ENCODE measurements around the gene ZBTB20. TPM values are rescaled to one million over a fixed set of nuclear protein-coding genes. Genes with fewer than 3 reads are reported as not detected.

The ZBTB20 gene
- polyA plus RNA-seq, 1 donor from 2014 or later: 4.8 TPM

DNA sequence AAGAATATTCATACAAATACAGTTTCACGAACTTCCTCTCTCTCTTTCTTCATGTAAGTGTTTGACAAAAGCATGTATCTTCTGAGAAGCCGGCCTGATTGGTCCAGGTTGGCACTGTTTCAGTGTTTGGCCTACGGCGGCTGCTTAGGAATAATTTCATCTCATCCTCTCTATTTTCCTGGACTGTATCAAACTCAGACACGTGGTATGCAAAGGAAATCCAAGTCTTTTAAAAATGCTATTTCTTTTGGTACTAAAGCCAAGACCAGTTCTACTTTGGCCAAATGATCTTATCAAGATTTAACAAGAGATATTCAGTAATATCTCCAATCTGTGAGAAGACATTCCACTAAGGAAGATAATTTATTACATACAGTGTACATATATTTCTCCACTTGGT lies 700.5 kb downstream of the ZBTB20 start:
- no peak overlapping the region for H3K4me2 ChIP-seq (ENCODE audit: low read length)
- peaks cover 90% of the 10 kb centered on the region for H3K79me2 ChIP-seq (replicated peaks; ENCODE audit: insufficient read depth, low read length)
- H3K9me2 ChIP-seq (ENCODE audit: insufficient read depth, low read length): no peaks in the 10 kb centered on the region
- no peak overlapping the region for H3K4me3 ChIP-seq (ENCODE audit: low read length)
- H3K9ac ChIP-seq (ENCODE audit: low read length): no peak overlapping the region
- H3F3A ChIP-seq (ENCODE audit: insufficient read depth, low read length, poor library complexity, severe bottlenecking): no peaks in the 10 kb centered on the region
- H3K27me3 ChIP-seq (ENCODE audit: insufficient read depth, low read depth, low read length): no peaks in the 10 kb centered on the region
- H3K36me3 ChIP-seq (ENCODE audit: insufficient read depth, low read length): no peaks in the 10 kb centered on the region
- no peak overlapping the region for H2AFZ ChIP-seq (ENCODE audit: low read depth, low read length)
- H3K27ac ChIP-seq (ENCODE audit: low read length): no peak overlapping the region
- TF ChIP-seq TAF1 (IDR thresholded peaks at IDR 0.05; ENCODE audit: low read depth): no peak
- TF ChIP-seq, protein P1, sequence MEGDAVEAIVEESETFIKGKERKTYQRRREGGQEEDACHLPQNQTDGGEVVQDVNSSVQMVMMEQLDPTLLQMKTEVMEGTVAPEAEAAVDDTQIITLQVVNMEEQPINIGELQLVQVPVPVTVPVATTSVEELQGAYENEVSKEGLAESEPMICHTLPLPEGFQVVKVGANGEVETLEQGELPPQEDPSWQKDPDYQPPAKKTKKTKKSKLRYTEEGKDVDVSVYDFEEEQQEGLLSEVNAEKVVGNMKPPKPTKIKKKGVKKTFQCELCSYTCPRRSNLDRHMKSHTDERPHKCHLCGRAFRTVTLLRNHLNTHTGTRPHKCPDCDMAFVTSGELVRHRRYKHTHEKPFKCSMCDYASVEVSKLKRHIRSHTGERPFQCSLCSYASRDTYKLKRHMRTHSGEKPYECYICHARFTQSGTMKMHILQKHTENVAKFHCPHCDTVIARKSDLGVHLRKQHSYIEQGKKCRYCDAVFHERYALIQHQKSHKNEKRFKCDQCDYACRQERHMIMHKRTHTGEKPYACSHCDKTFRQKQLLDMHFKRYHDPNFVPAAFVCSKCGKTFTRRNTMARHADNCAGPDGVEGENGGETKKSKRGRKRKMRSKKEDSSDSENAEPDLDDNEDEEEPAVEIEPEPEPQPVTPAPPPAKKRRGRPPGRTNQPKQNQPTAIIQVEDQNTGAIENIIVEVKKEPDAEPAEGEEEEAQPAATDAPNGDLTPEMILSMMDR (IDR thresholded peaks at IDR 0.05; ENCODE audit: poor library complexity, severe bottlenecking): no peak
- no peak for TF ChIP-seq SMC3 (conservative IDR thresholded peaks at IDR 0.05; ENCODE audit: poor library complexity)
- TF ChIP-seq MXI1 (conservative IDR thresholded peaks at IDR 0.05; ENCODE audit: poor library complexity, severe bottlenecking): no peak
- no peak for TF ChIP-seq EP300 (conservative IDR thresholded peaks at IDR 0.05; ENCODE audit: poor library complexity, severe bottlenecking)
- no peaks in the 10 kb centered on the region for H3K9me3 ChIP-seq (ENCODE audit: low read length)
- no peaks in the 10 kb centered on the region for H4K20me1 ChIP-seq (ENCODE audit: insufficient read depth)

- Histone ChIP-seq H3K27me3 (ENCODE audit: insufficient read depth, low read depth, low read length) (no peaks in the 10 kb centered on the region), H3K36me3 (ENCODE audit: insufficient read depth, low read length) (no peaks in the 10 kb centered on the region), H3K79me2 (replicated peaks; ENCODE audit: insufficient read depth, low read length) (peaks cover 86% of the 10 kb centered on the region), H3K4me2 (ENCODE audit: low read length) (no peak overlapping the region), H3K9me3 (ENCODE audit: low read length) (no peaks in the 10 kb centered on the region), H3F3A (ENCODE audit: insufficient read depth, low read length, poor library complexity, severe bottlenecking) (no peaks in the 10 kb centered on the region), H3K27ac (ENCODE audit: low read length) (no peak overlapping the region), H3K4me3 (ENCODE audit: low read length) (no peak overlapping the region), H3K9ac (ENCODE audit: low read length) (no peak overlapping the region), H4K20me1 (ENCODE audit: insufficient read depth) (no peaks in the 10 kb centered on the region), H3K9me2 (ENCODE audit: insufficient read depth, low read length) (no peaks in the 10 kb centered on the region), H2AFZ (ENCODE audit: low read depth, low read length) (no peak overlapping the region)
- no peak for TF ChIP-seq REST (IDR thresholded peaks at IDR 0.05; ENCODE audit: borderline replicate concordance)
- no peak for TF ChIP-seq EP300 (conservative IDR thresholded peaks at IDR 0.05; ENCODE audit: poor library complexity, severe bottlenecking)
- no peak for TF ChIP-seq POLR2AphosphoS5 (IDR thresholded peaks at IDR 0.05)
- TF ChIP-seq SMC3 (conservative IDR thresholded peaks at IDR 0.05; ENCODE audit: poor library complexity): no peak
- no peak for TF ChIP-seq TAF1 (IDR thresholded peaks at IDR 0.05; ENCODE audit: low read depth)
- TF ChIP-seq MXI1 (conservative IDR thresholded peaks at IDR 0.05; ENCODE audit: poor library complexity, severe bottlenecking): no peak
- no peak for TF ChIP-seq RAD21 (conservative IDR thresholded peaks at IDR 0.05)
- TF ChIP-seq EZH2 (IDR thresholded peaks at IDR 0.05; ENCODE audit: borderline replicate concordance, insufficient read depth, low read length, poor library complexity, severe bottlenecking): no peak
- TF ChIP-seq, protein P1 (IDR thresholded peaks at IDR 0.05; ENCODE audit: poor library complexity, severe bottlenecking): no peak
Observed at GRCh38 chr3:114445233-114445632, 701.9 kb downstream of the ZBTB20 start.

All from neural cell (in vitro differentiated cells).